ENCODE results near the gene CD52. TPM values are rescaled to one million over a fixed set of nuclear protein-coding genes. Genes with fewer than 3 reads are reported as not detected.

The CD52 gene
- total and polyA plus RNA-seq, 2 of the 4 experiments (the other 2 are of a cell fraction): 1.6 TPM; not detected in 1

DNA sequence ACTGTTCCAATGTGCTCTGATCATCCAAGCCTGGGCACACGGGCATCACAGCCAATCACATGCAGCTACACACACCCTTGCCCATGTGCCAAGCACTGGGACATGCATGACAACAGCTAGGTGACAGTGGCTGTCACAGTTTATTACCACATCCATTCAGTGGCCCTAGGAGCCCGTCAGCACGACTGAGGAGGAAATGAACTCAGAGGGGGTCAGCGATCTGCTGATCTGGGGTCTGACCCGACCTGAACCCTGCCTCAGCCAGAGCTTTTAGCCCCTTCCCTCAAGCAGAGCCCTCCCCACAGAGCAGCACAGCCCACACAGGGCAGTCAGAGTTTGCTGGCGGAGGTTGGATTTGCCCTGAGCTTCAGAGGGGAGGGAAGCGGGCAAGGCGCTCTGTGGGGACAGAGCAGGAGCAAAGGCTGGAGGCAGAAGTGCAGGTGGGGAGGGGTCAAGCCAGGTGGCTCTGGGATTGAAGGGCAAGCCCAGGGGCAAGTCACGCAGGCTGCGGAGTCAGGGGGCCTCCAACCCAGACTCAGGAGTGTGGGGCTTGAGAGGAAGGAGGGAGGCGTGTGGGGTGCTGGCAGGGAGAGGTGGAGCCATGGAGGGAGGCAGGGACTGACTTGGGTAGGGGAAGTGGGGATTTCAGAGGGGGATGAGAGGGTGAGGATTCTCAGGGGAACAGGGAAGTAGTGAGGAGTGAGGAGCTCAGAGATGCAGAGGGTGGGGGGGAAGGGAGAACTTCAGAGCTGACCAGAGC, 27.5 kb upstream of the CD52 start:
- H2AK5ac ChIP-seq (ENCODE audit: low read depth, low read length): no peak overlapping the region
- H3K9me3 ChIP-seq (ENCODE audit: control insufficient read depth, insufficient read depth, low read length): no peaks in the 10 kb centered on the region
- no peak overlapping the region for H2BK20ac ChIP-seq (ENCODE audit: low read depth, low read length)
- POLR2A ChIA-PET (ENCODE audit: unreplicated experiment): no interaction called here
- intact Hi-C loops (cut with micrococcal nuclease) (no loop called here), dilution Hi-C loops (cut with HindIII; ENCODE audit: low sequenced_read_pairs, unreplicated experiment) (no loop called here), in situ Hi-C loops (cut with MboI; ENCODE audit: low sequenced_read_pairs) (no loop called here)
- H3K9me1 ChIP-seq (ENCODE audit: insufficient read depth, low read length): peaks cover 6% of the 10 kb centered on the region
- no peaks in the 10 kb centered on the region for H3K27me3 ChIP-seq (ENCODE audit: control insufficient read depth, insufficient read depth, low read length)
- 89% methylated on average over 5 of the region's 11 CpGs; no CpG with 5 or more reads in 1 of the 2 experiments for WGBS, 2 experiments (ENCODE audit: extremely low coverage in 2 of 2, insufficient read length in 1 of 2)
- no peaks in the 10 kb centered on the region for H3K36me3 ChIP-seq (ENCODE audit: control insufficient read depth, insufficient read depth, low read length)
- H2AK9ac ChIP-seq (replicated peaks; ENCODE audit: low read depth, low read length, poor library complexity): no peak overlapping the region
- H3K27ac ChIP-seq (ENCODE audit: insufficient read depth, low read length): no peak overlapping the region
- H3K14ac ChIP-seq (replicated peaks; ENCODE audit: low read depth, low read length): no peak overlapping the region
- no peak overlapping the region for H2BK120ac ChIP-seq (ENCODE audit: low read depth, low read length)
- no peak overlapping the region for H4K8ac ChIP-seq (ENCODE audit: low read depth in 2 of 2, low read length in 2 of 2)
- no peak overlapping the region for H3K23ac ChIP-seq (ENCODE audit: low read depth, low read length)
- H2BK15ac ChIP-seq (ENCODE audit: low read depth, low read length): no peak overlapping the region
- H3K18ac ChIP-seq (ENCODE audit: low read depth, low read length): no peak overlapping the region
- H3K9ac ChIP-seq (ENCODE audit: low read depth, low read length): no peak overlapping the region
- no peak overlapping the region for H3K4me2 ChIP-seq (ENCODE audit: low read depth, low read length)
- no TSS peak for BruUV-seq (replicated peaks)
- peaks cover under 1% of the 10 kb centered on the region for H3K4me1 ChIP-seq (ENCODE audit: control insufficient read depth, insufficient read depth, low read length)
- H3K56ac ChIP-seq (ENCODE audit: extremely low read depth, insufficient read depth, low read length): no peak overlapping the region
- TF ChIP-seq MXI1 (IDR thresholded peaks at IDR 0.05; ENCODE audit: borderline replicate concordance, low read depth, low read length): no peak
- no peak for TF ChIP-seq SMC3 (IDR thresholded peaks at IDR 0.05; ENCODE audit: low read depth, low read length)
- no peak for TF ChIP-seq RFX5 (IDR thresholded peaks at IDR 0.05; ENCODE audit: low read depth, low read length)
- TF ChIP-seq, protein P1, sequence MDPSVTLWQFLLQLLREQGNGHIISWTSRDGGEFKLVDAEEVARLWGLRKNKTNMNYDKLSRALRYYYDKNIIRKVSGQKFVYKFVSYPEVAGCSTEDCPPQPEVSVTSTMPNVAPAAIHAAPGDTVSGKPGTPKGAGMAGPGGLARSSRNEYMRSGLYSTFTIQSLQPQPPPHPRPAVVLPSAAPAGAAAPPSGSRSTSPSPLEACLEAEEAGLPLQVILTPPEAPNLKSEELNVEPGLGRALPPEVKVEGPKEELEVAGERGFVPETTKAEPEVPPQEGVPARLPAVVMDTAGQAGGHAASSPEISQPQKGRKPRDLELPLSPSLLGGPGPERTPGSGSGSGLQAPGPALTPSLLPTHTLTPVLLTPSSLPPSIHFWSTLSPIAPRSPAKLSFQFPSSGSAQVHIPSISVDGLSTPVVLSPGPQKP (IDR thresholded peaks at IDR 0.05; ENCODE audit: borderline replicate concordance, low read depth, low read length): no peak
- no peak for TF ChIP-seq BHLHE40 (IDR thresholded peaks at IDR 0.05; ENCODE audit: low read depth, low read length)
- no peak for TF ChIP-seq MAFK (IDR thresholded peaks at IDR 0.05; ENCODE audit: low read depth, low read length)
- TF ChIP-seq, protein P2, sequence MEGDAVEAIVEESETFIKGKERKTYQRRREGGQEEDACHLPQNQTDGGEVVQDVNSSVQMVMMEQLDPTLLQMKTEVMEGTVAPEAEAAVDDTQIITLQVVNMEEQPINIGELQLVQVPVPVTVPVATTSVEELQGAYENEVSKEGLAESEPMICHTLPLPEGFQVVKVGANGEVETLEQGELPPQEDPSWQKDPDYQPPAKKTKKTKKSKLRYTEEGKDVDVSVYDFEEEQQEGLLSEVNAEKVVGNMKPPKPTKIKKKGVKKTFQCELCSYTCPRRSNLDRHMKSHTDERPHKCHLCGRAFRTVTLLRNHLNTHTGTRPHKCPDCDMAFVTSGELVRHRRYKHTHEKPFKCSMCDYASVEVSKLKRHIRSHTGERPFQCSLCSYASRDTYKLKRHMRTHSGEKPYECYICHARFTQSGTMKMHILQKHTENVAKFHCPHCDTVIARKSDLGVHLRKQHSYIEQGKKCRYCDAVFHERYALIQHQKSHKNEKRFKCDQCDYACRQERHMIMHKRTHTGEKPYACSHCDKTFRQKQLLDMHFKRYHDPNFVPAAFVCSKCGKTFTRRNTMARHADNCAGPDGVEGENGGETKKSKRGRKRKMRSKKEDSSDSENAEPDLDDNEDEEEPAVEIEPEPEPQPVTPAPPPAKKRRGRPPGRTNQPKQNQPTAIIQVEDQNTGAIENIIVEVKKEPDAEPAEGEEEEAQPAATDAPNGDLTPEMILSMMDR (conservative IDR thresholded peaks at IDR 0.05; ENCODE audit: low read depth, low read length): no peak
- TF ChIP-seq CEBPB (IDR thresholded peaks at IDR 0.05; ENCODE audit: low read depth, low read length): no peak
- no peak for TF ChIP-seq RAD21 (IDR thresholded peaks at IDR 0.05; ENCODE audit: low read length)
- no peak for TF ChIP-seq NFE2L2 (IDR thresholded peaks at IDR 0.05; ENCODE audit: low read depth, low read length)
- TF ChIP-seq FOS (IDR thresholded peaks at IDR 0.05; ENCODE audit: low read depth, low read length): no peak
- TF ChIP-seq POLR2A (IDR thresholded peaks at IDR 0.05; ENCODE audit: low read depth, low read length): no peak
- TF ChIP-seq MAZ (IDR thresholded peaks at IDR 0.05; ENCODE audit: borderline replicate concordance, low read depth, low read length): no peak
- TF ChIP-seq, protein P3, sequence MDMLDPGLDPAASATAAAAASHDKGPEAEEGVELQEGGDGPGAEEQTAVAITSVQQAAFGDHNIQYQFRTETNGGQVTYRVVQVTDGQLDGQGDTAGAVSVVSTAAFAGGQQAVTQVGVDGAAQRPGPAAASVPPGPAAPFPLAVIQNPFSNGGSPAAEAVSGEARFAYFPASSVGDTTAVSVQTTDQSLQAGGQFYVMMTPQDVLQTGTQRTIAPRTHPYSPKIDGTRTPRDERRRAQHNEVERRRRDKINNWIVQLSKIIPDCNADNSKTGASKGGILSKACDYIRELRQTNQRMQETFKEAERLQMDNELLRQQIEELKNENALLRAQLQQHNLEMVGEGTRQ (IDR thresholded peaks at IDR 0.05; ENCODE audit: low read depth, low read length): no peak
- TF ChIP-seq CHD1 (IDR thresholded peaks at IDR 0.05; ENCODE audit: low read depth, low read length): no peak
- H3K4ac ChIP-seq (ENCODE audit: low read depth, low read length): no peak overlapping the region
- CTCF ChIA-PET: no interaction called here
- H4K91ac ChIP-seq (ENCODE audit: insufficient read depth, low read depth, low read length): no peak overlapping the region
- ATAC-seq (ENCODE audit: low read depth) (no peak), DNase-seq (no peak)
- no peak overlapping the region for H4K5ac ChIP-seq (ENCODE audit: low read depth, low read length)
- no peaks in the 10 kb centered on the region for H4K20me1 ChIP-seq (ENCODE audit: insufficient read depth, low read length)
- H3K79me1 ChIP-seq (ENCODE audit: low read depth in 1 of 2, low read length in 2 of 2): peaks cover 0 to 16% of the 10 kb centered on the region in 2 experiments; a peak in 2 of 4 replicates
- H2AFZ ChIP-seq (replicated peaks; ENCODE audit: low read length, poor library complexity): no peak overlapping the region
- H2BK5ac ChIP-seq (ENCODE audit: low read depth, low read length, poor library complexity, severe bottlenecking): no peak overlapping the region
- H3K4me3 ChIP-seq (ENCODE audit: insufficient read depth, low read depth, low read length): no peak overlapping the region
